ENCODE results near the gene GNAT3.

GNAT3 gene

DNA sequence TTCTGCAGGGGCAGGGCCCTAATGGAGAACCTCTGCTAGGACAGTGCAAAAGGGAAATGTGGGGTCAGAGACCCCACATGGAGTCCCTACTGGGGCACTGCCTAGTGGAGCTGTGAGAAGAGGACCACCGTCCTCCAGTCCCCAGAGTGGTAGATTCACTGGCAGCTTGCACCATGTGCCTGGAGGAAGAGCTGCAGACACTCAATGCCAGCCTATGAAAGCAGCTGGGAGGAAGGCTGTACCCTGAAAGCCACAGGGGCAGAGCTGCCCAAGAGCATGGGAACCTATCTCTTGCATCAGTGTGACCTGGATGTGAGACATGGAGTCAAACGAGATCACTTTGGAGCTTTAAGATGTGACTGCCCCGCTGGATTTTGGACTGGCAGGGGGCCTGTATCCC is 20.3 kb upstream of the GNAT3 start:
- TF ChIP-seq POLR2AphosphoS5 (IDR thresholded peaks at IDR 0.05; ENCODE audit: low read depth, low read length) = no peak
- no peak for TF ChIP-seq PAX5 (IDR thresholded peaks at IDR 0.05; ENCODE audit: insufficient read depth, low read length, severe bottlenecking)
- no peak for TF ChIP-seq POLR2A (IDR thresholded peaks at IDR 0.05; ENCODE audit: low read depth, low read length)
- no peak for TF ChIP-seq SPI1 (IDR thresholded peaks at IDR 0.05; ENCODE audit: low read depth, low read length)
- TF ChIP-seq POU2F2 (IDR thresholded peaks at IDR 0.05; ENCODE audit: low read depth, low read length) = no peak
- TF ChIP-seq TAF1 (IDR thresholded peaks at IDR 0.05; ENCODE audit: low read depth, low read length) = no peak
- FAIRE-seq (no peak), DNase-seq (ENCODE audit: insufficient read length, low spot score) (no peak)

DNA sequence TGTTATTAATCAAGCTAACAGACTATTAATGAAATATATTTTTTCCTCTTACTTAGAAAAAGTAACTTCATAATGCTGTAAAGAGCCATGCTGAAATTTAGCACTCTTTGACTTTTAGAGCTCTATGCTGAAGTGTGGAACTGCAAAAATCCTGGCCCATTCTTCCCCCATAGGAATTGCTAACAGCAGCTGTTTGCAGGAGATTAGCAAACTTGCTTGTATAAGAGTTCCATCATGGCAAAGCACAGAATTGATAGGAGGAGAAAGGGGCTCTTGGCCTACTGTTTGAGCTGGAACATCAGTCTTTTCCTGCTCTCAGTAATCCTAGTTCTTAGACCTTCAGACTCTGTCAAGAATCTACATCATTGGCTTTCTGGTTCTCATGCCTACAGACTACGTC is 18.3 kb upstream of the GNAT3 start:
- FAIRE-seq (no peak), DNase-seq (ENCODE audit: insufficient read length, low spot score) (no peak)
- TF ChIP-seq POLR2A (IDR thresholded peaks at IDR 0.05; ENCODE audit: low read depth, low read length) (no peak), PAX5 (IDR thresholded peaks at IDR 0.05; ENCODE audit: insufficient read depth, low read length, severe bottlenecking) (no peak), POU2F2 (IDR thresholded peaks at IDR 0.05; ENCODE audit: low read depth, low read length) (no peak), TAF1 (IDR thresholded peaks at IDR 0.05; ENCODE audit: low read depth, low read length) (no peak), POLR2AphosphoS5 (IDR thresholded peaks at IDR 0.05; ENCODE audit: low read depth, low read length) (no peak), SPI1 (IDR thresholded peaks at IDR 0.05; ENCODE audit: low read depth, low read length) (no peak)

DNA sequence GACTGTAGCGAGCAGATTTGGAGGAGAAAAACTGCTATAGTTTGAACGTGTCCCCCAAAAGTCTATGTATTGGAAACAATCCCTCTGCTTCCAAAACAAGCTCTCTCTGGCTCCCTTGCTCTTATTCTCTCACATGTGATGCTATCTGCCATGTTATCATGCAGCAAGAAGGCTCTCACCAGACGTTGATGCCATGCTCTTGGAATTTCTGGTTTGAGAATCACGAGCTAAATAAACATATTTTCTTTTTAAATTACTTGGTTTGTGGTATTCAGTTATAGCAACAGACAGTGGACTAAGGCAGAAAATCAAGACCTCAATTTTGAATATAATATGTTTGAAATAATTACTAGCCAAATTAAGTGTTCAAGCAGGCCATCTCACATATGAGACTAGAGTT is 17.5 kb upstream of the GNAT3 start:
- TF ChIP-seq TAF1 (IDR thresholded peaks at IDR 0.05; ENCODE audit: low read depth, low read length) = no peak
- no peak for TF ChIP-seq SPI1 (IDR thresholded peaks at IDR 0.05; ENCODE audit: low read depth, low read length)
- no peak for TF ChIP-seq POLR2AphosphoS5 (IDR thresholded peaks at IDR 0.05; ENCODE audit: low read depth, low read length)
- TF ChIP-seq PAX5 (IDR thresholded peaks at IDR 0.05; ENCODE audit: insufficient read depth, low read length, severe bottlenecking) = no peak
- no peak for TF ChIP-seq POLR2A (IDR thresholded peaks at IDR 0.05; ENCODE audit: low read depth, low read length)
- no peak for TF ChIP-seq POU2F2 (IDR thresholded peaks at IDR 0.05; ENCODE audit: low read depth, low read length)
- DNase-seq (ENCODE audit: insufficient read length, low spot score) (no peak), FAIRE-seq (no peak)

DNA sequence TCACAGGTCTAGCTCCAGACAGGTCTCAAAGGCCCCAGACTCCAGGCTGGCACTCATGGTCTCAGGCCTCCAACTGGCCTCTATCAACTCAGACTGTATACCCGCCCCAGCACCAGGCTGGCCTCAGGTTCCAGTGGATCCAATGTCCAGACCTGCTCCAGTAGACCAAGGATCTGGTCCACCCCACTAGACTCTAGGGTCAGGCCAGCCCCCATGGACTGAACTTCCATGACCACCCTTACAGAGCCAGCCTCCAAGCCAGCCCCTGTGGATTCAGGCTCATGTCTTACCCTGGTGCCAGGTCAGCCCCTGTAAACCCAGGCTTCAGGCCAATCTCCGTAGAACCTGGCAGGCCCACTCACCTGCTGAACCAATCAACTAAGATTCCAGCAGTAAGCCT is 16.8 kb upstream of the GNAT3 start:
- FAIRE-seq (no peak), DNase-seq (ENCODE audit: insufficient read length, low spot score) (no peak)
- TF ChIP-seq POLR2AphosphoS5 (IDR thresholded peaks at IDR 0.05; ENCODE audit: low read depth, low read length) (no peak), TAF1 (IDR thresholded peaks at IDR 0.05; ENCODE audit: low read depth, low read length) (no peak), POU2F2 (IDR thresholded peaks at IDR 0.05; ENCODE audit: low read depth, low read length) (no peak), PAX5 (IDR thresholded peaks at IDR 0.05; ENCODE audit: insufficient read depth, low read length, severe bottlenecking) (no peak), POLR2A (IDR thresholded peaks at IDR 0.05; ENCODE audit: low read depth, low read length) (no peak), SPI1 (IDR thresholded peaks at IDR 0.05; ENCODE audit: low read depth, low read length) (no peak)

DNA sequence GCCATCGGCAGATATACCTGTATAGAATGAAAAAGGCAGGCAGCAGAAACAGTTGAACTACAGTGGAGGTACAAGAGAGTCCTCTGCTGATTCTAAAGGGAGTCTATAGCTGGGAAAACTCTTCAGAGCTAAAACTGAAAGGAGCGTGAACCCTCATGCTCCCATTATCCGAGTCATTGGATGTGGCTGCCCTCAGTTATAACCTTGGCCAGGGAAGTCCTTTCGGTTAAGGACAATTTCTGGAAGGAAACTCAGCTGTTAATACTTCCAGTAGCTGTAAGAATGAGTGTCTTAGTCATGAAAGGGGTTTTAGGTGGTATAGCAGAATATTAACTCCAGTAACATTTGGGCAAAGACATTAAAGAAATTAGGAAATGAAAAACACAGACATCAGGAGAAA is 14.6 kb upstream of the GNAT3 start:
- FAIRE-seq (no peak), DNase-seq (ENCODE audit: insufficient read length, low spot score) (no peak)
- TF ChIP-seq SPI1 (IDR thresholded peaks at IDR 0.05; ENCODE audit: low read depth, low read length) (no peak), POLR2A (IDR thresholded peaks at IDR 0.05; ENCODE audit: low read depth, low read length) (no peak)

DNA sequence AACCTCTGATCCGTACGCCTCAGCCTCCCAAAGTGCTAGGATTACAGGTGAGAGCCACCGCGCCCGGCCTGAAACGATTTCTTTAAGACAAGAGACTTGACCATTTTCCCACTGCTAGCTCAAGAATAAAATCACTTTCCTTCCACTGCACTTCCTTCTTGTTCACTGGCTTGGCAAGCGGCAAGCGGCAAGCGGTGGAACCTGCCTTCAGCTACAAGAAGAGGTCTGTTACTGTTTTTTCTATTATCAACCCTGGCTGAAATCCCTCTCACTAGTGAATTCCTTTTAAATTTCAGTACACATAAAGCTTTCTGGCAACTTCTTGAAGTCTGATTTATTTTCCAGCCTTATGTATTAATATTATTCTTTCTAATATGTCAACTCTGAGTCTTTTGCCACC is 12.8 kb upstream of the GNAT3 start:
- DNase-seq (ENCODE audit: insufficient read length, low spot score) (no peak), FAIRE-seq (no peak)
- TF ChIP-seq PAX5 (IDR thresholded peaks at IDR 0.05; ENCODE audit: insufficient read depth, low read length, severe bottlenecking) = no peak
- TF ChIP-seq POLR2AphosphoS5 (IDR thresholded peaks at IDR 0.05; ENCODE audit: low read depth, low read length) = no peak
- TF ChIP-seq TAF1 (IDR thresholded peaks at IDR 0.05; ENCODE audit: low read depth, low read length) = no peak
- TF ChIP-seq SPI1 (IDR thresholded peaks at IDR 0.05; ENCODE audit: low read depth, low read length) = no peak
- TF ChIP-seq POLR2A (IDR thresholded peaks at IDR 0.05; ENCODE audit: low read depth, low read length) = no peak
- no peak for TF ChIP-seq POU2F2 (IDR thresholded peaks at IDR 0.05; ENCODE audit: low read depth, low read length)

DNA sequence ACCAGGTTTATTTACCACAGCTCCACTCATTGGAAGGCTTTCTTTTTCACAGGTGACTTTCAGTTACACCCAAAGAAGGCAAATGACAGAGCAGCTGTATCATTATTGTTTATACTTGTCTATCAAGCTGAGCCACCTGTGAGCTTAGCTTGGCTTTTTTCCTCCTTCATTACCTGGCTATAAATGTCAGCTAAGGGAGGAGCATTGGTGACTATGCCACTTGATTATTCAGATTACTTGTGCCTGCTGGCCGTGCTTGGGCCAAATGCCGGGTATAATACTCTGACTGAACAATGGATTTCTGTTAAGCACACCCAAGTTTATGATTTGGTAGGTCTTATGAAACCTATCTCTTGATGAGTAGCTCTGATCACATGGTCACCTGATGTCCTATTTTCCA is 9.9 kb upstream of the GNAT3 start:
- DNase-seq (ENCODE audit: insufficient read length, low spot score) (no peak), FAIRE-seq (no peak)
- TF ChIP-seq TAF1 (IDR thresholded peaks at IDR 0.05; ENCODE audit: low read depth, low read length) (no peak), SPI1 (IDR thresholded peaks at IDR 0.05; ENCODE audit: low read depth, low read length) (no peak), POU2F2 (IDR thresholded peaks at IDR 0.05; ENCODE audit: low read depth, low read length) (no peak), PAX5 (IDR thresholded peaks at IDR 0.05; ENCODE audit: insufficient read depth, low read length, severe bottlenecking) (no peak), POLR2A (IDR thresholded peaks at IDR 0.05; ENCODE audit: low read depth, low read length) (no peak), POLR2AphosphoS5 (IDR thresholded peaks at IDR 0.05; ENCODE audit: low read depth, low read length) (no peak)

DNA sequence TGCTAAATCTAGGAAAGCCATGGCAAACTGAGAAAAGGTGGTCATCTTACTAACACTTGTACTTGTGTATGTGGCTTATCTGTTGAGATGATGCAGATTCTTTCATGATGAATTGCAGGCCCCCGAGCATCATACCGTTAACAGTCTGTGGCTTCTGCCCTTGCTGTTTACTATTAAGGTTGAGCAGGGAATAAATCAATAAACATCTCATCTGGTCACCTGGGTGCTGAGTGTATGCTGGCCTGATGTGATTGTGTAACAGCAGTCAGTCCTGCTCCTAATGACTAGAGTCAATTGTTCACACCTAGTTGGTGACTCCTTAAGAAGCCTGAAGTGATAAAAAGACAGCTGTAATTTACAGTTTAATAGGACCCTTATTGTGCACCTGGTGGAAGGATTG is 8.3 kb upstream of the GNAT3 start:
- FAIRE-seq = no peak
- no peak for DNase-seq (ENCODE audit: insufficient read length, low spot score)
- TF ChIP-seq TAF1 (IDR thresholded peaks at IDR 0.05; ENCODE audit: low read depth, low read length) (no peak), PAX5 (IDR thresholded peaks at IDR 0.05; ENCODE audit: insufficient read depth, low read length, severe bottlenecking) (no peak), POLR2A (IDR thresholded peaks at IDR 0.05; ENCODE audit: low read depth, low read length) (no peak), SPI1 (IDR thresholded peaks at IDR 0.05; ENCODE audit: low read depth, low read length) (no peak), POU2F2 (IDR thresholded peaks at IDR 0.05; ENCODE audit: low read depth, low read length) (no peak), POLR2AphosphoS5 (IDR thresholded peaks at IDR 0.05; ENCODE audit: low read depth, low read length) (no peak)

DNA sequence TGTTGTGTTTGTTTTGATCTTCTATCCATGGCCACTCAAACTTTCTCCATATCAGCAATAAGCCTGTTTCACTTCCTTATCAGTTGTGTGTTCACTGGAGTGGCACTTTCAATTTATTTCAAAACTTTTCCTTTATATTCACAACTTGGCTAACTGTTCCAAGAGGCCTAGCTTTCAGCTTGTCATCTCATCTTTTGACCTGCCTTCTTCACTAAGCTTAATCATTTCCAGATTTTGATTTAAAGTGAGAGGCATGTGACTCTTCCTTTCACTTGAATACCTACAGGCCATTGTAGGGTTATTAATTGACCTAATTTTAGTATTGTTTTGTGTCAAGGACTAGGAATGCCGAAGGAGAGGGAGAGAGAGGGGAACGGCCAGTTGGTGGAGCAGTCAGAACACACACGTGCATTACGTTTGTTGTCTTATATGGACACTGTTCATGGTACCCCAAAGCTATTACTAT is 5.5 kb upstream of the GNAT3 start:
- FAIRE-seq = no peak
- TF ChIP-seq POU2F2 (IDR thresholded peaks at IDR 0.05; ENCODE audit: low read depth, low read length) (no peak), SPI1 (IDR thresholded peaks at IDR 0.05; ENCODE audit: low read depth, low read length) (peak; percentile 70), POLR2AphosphoS5 (IDR thresholded peaks at IDR 0.05; ENCODE audit: low read depth, low read length) (no peak), TAF1 (IDR thresholded peaks at IDR 0.05; ENCODE audit: low read depth, low read length) (no peak), PAX5 (IDR thresholded peaks at IDR 0.05; ENCODE audit: insufficient read depth, low read length, severe bottlenecking) (no peak), POLR2A (IDR thresholded peaks at IDR 0.05; ENCODE audit: low read depth, low read length) (no peak)
- DNase-seq (ENCODE audit: insufficient read length, low spot score) = no peak

DNA sequence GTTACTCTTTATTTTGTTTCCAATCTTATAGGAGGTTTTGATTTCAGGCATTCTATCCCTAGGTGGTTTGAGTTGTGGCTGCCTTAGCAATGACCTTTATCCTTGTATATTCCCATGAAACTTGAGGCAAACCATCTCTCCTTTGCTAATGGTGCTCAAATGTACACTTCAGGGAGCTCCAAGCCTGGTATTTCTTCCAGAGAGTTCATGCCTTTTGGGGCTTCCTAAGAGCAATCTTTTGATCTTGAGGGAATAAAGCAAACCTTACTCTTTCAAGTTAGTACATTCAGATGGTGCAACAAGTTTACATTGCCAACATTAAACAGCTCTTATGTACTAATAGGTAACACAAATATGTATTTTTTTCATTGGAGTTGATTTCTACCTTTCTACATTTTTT is 3.4 kb upstream of the GNAT3 start:
- no peak for FAIRE-seq
- no peak for DNase-seq (ENCODE audit: insufficient read length, low spot score)
- TF ChIP-seq PAX5 (IDR thresholded peaks at IDR 0.05; ENCODE audit: insufficient read depth, low read length, severe bottlenecking) = no peak
